Measurements from ENCODE around the gene UGT2A2.

The UGT2A2 gene

DNA sequence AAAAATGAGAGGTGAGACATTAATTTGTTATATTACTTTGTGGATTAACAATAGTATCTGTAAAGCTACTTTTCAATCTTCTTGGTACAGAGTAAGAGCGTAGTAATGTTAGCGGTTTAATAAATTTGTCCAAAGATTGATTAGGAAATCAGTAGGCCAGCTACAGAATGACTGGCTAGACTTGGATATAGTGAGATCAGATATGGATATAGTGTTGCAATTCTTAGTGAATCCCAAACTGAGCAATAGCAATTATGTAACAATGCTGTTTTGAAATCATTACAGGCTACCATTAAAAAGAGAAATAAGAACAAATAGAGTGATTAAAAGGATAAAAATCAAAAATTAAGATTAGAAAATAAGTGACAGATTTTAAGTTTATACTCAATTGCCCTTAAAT, 847 bp upstream of the UGT2A2 start:
- Histone ChIP-seq H3K27me3 (ENCODE audit: control insufficient read depth, insufficient read depth, low read length) (no peaks in the 10 kb centered on the region), H3K4me1 (ENCODE audit: control insufficient read depth, low read depth, low read length) (no peaks in the 10 kb centered on the region), H3K9me3 (ENCODE audit: control insufficient read depth, low read depth, low read length) (no peaks in the 10 kb centered on the region), H3K9ac (ENCODE audit: low read length) (no peak overlapping the region), H3K4me3 (ENCODE audit: low read length) (no peak overlapping the region), H3K36me3 (ENCODE audit: control insufficient read depth, low read depth, low read length) (no peaks in the 10 kb centered on the region), H3K27ac (ENCODE audit: low read length) (no peak overlapping the region)

DNA sequence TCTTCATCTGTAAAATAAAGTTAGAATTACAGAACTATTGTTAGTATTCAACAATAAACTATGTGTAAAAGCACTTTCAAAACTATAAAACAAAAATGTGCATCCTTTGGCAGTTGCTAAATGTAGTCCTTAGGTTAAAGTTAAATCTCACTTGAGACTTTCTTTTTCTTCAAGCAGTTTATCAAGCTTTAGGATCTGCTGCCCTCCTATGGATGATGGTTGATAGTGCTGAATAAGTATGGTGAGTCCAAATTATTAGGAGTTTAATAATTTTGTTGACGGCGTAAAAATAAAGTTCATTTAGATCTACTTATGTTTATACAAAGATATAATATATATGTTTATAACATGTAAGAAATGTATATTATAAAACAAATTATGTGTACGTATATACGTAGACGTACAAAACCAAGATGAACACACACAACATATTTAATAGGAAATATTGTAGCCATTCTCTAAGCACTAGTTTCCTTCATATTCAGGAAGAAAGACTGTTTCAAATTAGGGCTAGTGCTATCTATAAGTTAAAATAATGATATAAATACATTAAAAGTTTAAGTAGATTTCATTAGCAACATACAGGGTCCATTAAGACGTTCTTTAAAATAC, 22.3 kb downstream of the UGT2A2 start:
- Histone ChIP-seq H3K4me1 (ENCODE audit: control insufficient read depth, low read depth, low read length) (no peaks in the 10 kb centered on the region), H3K27me3 (ENCODE audit: control insufficient read depth, insufficient read depth, low read length) (no peaks in the 10 kb centered on the region), H3K9me3 (ENCODE audit: control insufficient read depth, low read depth, low read length) (no peaks in the 10 kb centered on the region), H3K36me3 (ENCODE audit: control insufficient read depth, low read depth, low read length) (no peaks in the 10 kb centered on the region), H3K4me3 (ENCODE audit: low read length) (no peak overlapping the region), H3K27ac (ENCODE audit: low read length) (no peak overlapping the region), H3K9ac (ENCODE audit: low read length) (no peak overlapping the region)

DNA sequence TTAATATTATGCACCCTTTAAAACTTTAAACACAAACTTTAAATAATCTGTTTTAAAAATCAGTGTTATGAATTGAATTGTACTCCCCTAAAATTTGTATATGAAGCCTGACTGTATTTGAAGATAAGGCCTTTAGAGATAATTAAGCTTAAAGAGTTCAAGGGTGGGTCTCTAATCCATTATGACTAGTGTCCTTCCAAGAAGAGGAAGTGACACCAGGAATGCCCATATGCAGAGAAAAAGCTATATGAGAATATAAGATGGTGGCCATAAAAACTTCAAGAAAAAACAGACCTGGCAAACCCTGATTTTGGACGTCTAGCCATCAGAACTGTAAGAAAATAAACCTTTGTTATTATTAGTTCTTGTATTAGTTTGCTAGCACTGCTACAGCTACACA, 29.0 kb downstream of the UGT2A2 start:
- Histone ChIP-seq H3K9ac (ENCODE audit: low read length) (no peak overlapping the region), H3K27me3 (ENCODE audit: control insufficient read depth, insufficient read depth, low read length) (no peaks in the 10 kb centered on the region), H3K27ac (ENCODE audit: low read length) (no peak overlapping the region), H3K9me3 (ENCODE audit: control insufficient read depth, low read depth, low read length) (no peaks in the 10 kb centered on the region), H3K4me1 (ENCODE audit: control insufficient read depth, low read depth, low read length) (no peaks in the 10 kb centered on the region), H3K36me3 (ENCODE audit: control insufficient read depth, low read depth, low read length) (no peaks in the 10 kb centered on the region), H3K4me3 (ENCODE audit: low read length) (no peak overlapping the region)

DNA sequence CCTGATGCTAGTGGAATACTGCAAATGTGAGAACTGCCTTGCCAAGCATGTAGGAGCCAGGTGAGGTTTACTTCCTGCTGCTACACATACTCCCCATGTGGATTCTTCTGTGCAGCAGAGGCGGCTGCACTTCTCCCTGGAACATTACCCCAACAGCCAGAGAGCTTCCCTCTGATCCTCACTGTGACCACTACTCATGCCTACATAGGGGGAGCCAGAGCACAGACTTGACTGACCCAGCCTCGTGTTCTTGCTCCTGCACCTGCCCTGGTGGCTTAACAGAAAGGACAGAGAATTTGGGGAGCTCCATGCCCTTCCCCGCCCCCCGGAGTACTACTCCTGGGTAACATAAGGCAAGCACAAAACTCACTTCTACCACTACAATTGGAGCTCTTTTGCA, 38.4 kb downstream of the UGT2A2 start:
- Histone ChIP-seq H3K36me3 (ENCODE audit: control insufficient read depth, low read depth, low read length) (no peaks in the 10 kb centered on the region), H3K27ac (ENCODE audit: low read length) (no peak overlapping the region), H3K9ac (ENCODE audit: low read length) (no peak overlapping the region), H3K27me3 (ENCODE audit: control insufficient read depth, insufficient read depth, low read length) (no peaks in the 10 kb centered on the region), H3K4me1 (ENCODE audit: control insufficient read depth, low read depth, low read length) (no peaks in the 10 kb centered on the region), H3K9me3 (ENCODE audit: control insufficient read depth, low read depth, low read length) (no peaks in the 10 kb centered on the region), H3K4me3 (ENCODE audit: low read length) (no peak overlapping the region)

DNA sequence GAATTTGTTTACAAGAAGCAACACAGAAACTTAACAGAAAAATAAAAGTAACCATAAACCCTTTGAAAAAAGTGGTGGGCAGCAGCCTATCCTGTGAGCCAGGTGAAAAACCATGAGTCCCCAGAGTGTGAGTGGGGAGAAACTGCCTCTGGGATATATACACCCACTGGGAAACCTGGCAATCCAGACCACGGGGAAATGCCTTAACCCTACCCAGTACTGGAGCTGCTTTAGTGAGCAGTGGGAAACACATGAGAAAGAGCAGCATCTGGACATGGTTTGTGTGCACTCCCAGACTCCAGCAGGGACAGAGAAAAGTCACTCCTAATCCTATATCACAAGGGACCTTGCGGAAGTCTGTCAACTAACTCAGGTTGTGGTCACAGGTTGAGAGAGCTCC, 39.4 kb downstream of the UGT2A2 start:
- no peak overlapping the region for H3K9ac ChIP-seq (ENCODE audit: low read length)
- no peak overlapping the region for H3K27ac ChIP-seq (ENCODE audit: low read length)
- no peak overlapping the region for H3K4me3 ChIP-seq (ENCODE audit: low read length)
- no peaks in the 10 kb centered on the region for H3K9me3 ChIP-seq (ENCODE audit: control insufficient read depth, low read depth, low read length)
- H3K4me1 ChIP-seq (ENCODE audit: control insufficient read depth, low read depth, low read length), result no peaks in the 10 kb centered on the region
- no peaks in the 10 kb centered on the region for H3K36me3 ChIP-seq (ENCODE audit: control insufficient read depth, low read depth, low read length)
- no peaks in the 10 kb centered on the region for H3K27me3 ChIP-seq (ENCODE audit: control insufficient read depth, insufficient read depth, low read length)

DNA sequence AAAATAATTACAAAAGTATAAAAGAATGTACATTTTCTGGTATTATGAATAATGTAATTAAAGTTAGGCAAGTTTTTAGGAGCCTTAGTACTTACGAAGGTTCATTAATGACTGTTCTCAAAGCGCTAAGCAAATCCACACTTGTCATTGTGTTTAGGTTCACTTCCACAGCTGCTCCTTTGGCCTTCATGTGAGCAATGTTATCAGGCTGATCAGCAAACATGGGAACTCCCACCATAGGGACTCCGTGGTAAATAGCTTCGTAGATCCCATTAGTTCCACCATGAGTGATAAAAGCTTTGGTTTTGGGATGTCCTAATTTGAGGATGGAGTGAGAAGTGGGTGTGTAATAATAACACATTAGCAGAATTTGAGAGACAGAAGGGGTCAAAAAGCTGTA, 45.1 kb downstream of the UGT2A2 start:
- Histone ChIP-seq H3K9ac (ENCODE audit: low read length) (no peak overlapping the region), H3K4me1 (ENCODE audit: control insufficient read depth, low read depth, low read length) (no peaks in the 10 kb centered on the region), H3K27me3 (ENCODE audit: control insufficient read depth, insufficient read depth, low read length) (no peaks in the 10 kb centered on the region), H3K27ac (ENCODE audit: low read length) (no peak overlapping the region), H3K9me3 (ENCODE audit: control insufficient read depth, low read depth, low read length) (no peaks in the 10 kb centered on the region), H3K4me3 (ENCODE audit: low read length) (no peak overlapping the region), H3K36me3 (ENCODE audit: control insufficient read depth, low read depth, low read length) (no peaks in the 10 kb centered on the region)

DNA sequence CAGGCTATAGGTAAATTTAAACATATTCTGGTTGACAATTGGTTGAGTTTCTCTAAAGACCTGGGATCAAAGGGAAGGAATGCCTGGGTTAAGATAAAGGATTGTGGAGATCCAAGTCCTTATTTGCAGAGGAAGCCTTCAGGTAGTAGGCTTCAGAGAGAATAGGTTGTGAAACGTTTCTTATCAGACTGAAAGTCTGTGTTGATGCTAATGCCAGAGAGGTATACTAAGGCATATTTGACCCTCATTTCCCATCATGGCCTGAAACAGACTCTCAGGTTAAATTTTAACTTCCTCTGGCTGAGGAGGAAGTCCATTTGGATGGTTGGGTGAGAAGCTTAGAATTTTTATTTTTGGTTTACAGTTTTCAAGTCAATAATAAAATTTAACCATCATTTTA, 48.1 kb downstream of the UGT2A2 start:
- H3K27me3 ChIP-seq (ENCODE audit: control insufficient read depth, insufficient read depth, low read length), result no peaks in the 10 kb centered on the region
- H3K27ac ChIP-seq (ENCODE audit: low read length), result no peak overlapping the region
- no peaks in the 10 kb centered on the region for H3K9me3 ChIP-seq (ENCODE audit: control insufficient read depth, low read depth, low read length)
- H3K4me3 ChIP-seq (ENCODE audit: low read length), result no peak overlapping the region
- H3K36me3 ChIP-seq (ENCODE audit: control insufficient read depth, low read depth, low read length), result no peaks in the 10 kb centered on the region
- H3K4me1 ChIP-seq (ENCODE audit: control insufficient read depth, low read depth, low read length), result no peaks in the 10 kb centered on the region
- no peak overlapping the region for H3K9ac ChIP-seq (ENCODE audit: low read length)

DNA sequence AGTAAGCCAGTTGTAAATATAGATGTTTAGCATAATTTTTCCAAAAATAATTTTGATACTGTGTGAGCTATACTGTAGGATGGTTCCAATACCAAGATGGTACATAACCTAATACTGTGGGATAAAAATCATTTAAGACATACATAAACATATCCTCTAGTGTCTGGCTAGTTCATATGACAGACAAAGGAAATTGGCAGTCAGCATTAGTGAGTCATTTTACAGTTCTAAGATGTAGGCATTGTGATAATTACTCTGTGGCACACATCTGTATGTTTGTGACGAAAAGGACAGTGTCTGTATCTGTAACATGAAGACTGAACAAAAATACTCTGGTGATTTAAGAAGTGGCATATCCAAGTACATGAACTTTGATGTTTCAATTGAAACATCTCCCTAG, 49.6 kb downstream of the UGT2A2 start:
- H3K9me3 ChIP-seq (ENCODE audit: control insufficient read depth, low read depth, low read length), result no peaks in the 10 kb centered on the region
- H3K27ac ChIP-seq (ENCODE audit: low read length), result no peak overlapping the region

DNA sequence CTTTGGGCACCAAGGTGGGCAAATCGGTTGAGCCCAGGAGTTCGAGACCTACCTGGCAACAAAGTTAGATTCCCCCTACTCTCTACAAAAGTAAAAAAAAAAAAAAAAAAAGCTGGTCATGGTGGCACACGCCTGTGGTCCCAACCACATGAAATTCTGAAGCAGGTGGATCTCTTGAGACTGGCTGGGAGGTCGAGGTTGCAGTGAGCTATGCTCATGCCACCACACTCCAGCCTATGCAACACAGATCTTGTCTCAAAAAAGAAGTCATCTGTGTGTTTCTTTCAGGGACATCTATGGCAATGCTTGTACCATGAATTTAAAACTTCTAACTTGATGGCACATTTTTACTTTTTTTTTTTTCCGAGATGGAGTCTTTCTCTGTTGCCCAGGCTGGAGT, 55.3 kb downstream of the UGT2A2 start:
- H3K9me3 ChIP-seq (ENCODE audit: control insufficient read depth, low read depth, low read length), result no peaks in the 10 kb centered on the region
- no peaks in the 10 kb centered on the region for H3K36me3 ChIP-seq (ENCODE audit: control insufficient read depth, low read depth, low read length)
- H3K4me1 ChIP-seq (ENCODE audit: control insufficient read depth, low read depth, low read length), result no peaks in the 10 kb centered on the region
- H3K27ac ChIP-seq (ENCODE audit: low read length), result no peak overlapping the region
- no peak overlapping the region for H3K9ac ChIP-seq (ENCODE audit: low read length)
- H3K27me3 ChIP-seq (ENCODE audit: control insufficient read depth, insufficient read depth, low read length), result no peaks in the 10 kb centered on the region
- H3K4me3 ChIP-seq (ENCODE audit: low read length), result no peak overlapping the region

More for the DNA sequence above, 49.6 kb downstream of the UGT2A2 start:
- Histone ChIP-seq H3K4me1 (ENCODE audit: control insufficient read depth, low read depth, low read length) (no peaks in the 10 kb centered on the region), H3K27me3 (ENCODE audit: control insufficient read depth, insufficient read depth, low read length) (no peaks in the 10 kb centered on the region), H3K36me3 (ENCODE audit: control insufficient read depth, low read depth, low read length) (no peaks in the 10 kb centered on the region), H3K4me3 (ENCODE audit: low read length) (no peak overlapping the region), H3K9ac (ENCODE audit: low read length) (no peak overlapping the region)

DNA sequence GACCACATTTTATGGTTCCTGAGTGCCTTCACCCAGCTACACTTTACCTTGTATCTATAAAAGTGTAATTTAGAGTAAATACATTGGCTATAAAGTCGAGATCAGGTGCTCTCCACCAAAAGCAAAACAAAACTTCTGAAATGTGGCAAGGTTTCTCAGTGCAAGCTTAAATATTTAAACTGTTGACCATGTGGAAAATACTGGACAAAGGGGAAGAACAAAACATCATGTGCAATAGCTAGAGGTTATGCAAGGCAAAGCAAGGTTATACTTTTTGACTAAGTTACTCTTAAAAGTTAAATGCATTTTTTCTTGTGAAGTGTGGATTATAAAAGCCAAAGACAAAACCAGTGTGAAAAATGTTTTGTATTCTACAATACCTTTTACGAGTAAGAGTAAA, 55.9 kb downstream of the UGT2A2 start:
- Histone ChIP-seq H3K27me3 (ENCODE audit: control insufficient read depth, insufficient read depth, low read length) (no peaks in the 10 kb centered on the region), H3K27ac (ENCODE audit: low read length) (no peak overlapping the region)

DNA sequence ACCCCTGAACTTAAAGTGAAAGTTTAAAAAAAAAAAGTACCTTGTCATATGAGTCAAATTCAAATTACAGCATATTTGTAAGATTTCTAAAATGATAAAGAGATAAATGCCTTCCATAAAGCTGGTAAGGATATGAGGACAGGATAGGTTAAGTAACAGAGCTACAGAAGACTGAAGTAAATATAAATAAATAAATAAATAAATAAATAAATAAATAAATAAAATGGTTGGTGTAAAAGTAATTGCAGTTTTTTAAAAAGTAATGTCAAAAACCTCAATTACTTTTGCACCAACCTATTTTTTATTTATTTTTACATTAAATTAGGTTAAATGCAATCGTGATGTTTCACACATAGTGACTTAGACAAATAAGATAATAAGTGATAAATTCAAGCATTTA, 62.2 kb downstream of the UGT2A2 start:
- Histone ChIP-seq H3K9me3 (ENCODE audit: control insufficient read depth, low read depth, low read length) (no peaks in the 10 kb centered on the region), H3K27ac (ENCODE audit: low read length) (no peak overlapping the region), H3K4me1 (ENCODE audit: control insufficient read depth, low read depth, low read length) (no peaks in the 10 kb centered on the region), H3K4me3 (ENCODE audit: low read length) (no peak overlapping the region), H3K27me3 (ENCODE audit: control insufficient read depth, insufficient read depth, low read length) (no peaks in the 10 kb centered on the region), H3K9ac (ENCODE audit: low read length) (no peak overlapping the region), H3K36me3 (ENCODE audit: control insufficient read depth, low read depth, low read length) (no peaks in the 10 kb centered on the region)

More for the DNA sequence above, 55.9 kb downstream of the UGT2A2 start:
- H3K36me3 ChIP-seq (ENCODE audit: control insufficient read depth, low read depth, low read length), result no peaks in the 10 kb centered on the region
- no peak overlapping the region for H3K4me3 ChIP-seq (ENCODE audit: low read length)
- H3K9ac ChIP-seq (ENCODE audit: low read length), result no peak overlapping the region
- H3K4me1 ChIP-seq (ENCODE audit: control insufficient read depth, low read depth, low read length), result no peaks in the 10 kb centered on the region
- H3K9me3 ChIP-seq (ENCODE audit: control insufficient read depth, low read depth, low read length), result no peaks in the 10 kb centered on the region

DNA sequence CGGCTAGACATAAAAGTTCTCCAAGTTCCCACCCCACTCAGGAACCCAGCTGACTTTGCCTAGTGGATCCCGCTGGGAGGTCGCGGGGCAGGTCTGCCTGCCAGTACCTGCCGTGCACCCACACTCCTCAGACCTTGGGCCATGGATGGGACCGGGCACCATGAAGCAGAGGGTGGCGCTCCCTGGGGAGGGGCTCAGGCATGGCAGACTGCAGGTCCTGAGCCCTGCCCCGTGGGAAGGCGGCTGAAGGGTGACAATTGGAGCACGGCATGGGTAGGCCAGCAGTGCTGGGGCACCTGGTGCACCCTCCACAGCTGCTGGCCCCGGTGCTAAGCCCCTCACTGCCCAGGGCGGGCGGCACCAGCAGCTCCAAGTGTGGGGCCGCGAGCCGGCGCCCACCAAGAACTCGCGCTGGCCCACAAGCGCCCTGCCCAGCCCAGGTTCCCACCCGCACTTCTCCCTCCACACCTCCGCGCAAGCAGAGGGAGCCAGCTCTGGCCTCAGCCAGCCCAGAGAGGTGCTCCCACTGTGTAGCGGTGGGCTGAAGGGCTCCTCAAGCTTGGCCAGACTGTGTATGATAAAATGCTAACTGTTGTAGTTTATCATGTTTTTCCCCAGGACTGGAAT, 63.1 kb downstream of the UGT2A2 start:
- Histone ChIP-seq H3K27ac (ENCODE audit: low read length) (no peak overlapping the region), H3K9ac (ENCODE audit: low read length) (no peak overlapping the region), H3K4me1 (ENCODE audit: control insufficient read depth, low read depth, low read length) (no peaks in the 10 kb centered on the region), H3K27me3 (ENCODE audit: control insufficient read depth, insufficient read depth, low read length) (no peaks in the 10 kb centered on the region), H3K36me3 (ENCODE audit: control insufficient read depth, low read depth, low read length) (no peaks in the 10 kb centered on the region), H3K9me3 (ENCODE audit: control insufficient read depth, low read depth, low read length) (no peaks in the 10 kb centered on the region), H3K4me3 (ENCODE audit: low read length) (no peak overlapping the region)

Measured in iPS-18a (cell line).